ENCODE data around the gene WNT1.

Gene WNT1

DNA sequence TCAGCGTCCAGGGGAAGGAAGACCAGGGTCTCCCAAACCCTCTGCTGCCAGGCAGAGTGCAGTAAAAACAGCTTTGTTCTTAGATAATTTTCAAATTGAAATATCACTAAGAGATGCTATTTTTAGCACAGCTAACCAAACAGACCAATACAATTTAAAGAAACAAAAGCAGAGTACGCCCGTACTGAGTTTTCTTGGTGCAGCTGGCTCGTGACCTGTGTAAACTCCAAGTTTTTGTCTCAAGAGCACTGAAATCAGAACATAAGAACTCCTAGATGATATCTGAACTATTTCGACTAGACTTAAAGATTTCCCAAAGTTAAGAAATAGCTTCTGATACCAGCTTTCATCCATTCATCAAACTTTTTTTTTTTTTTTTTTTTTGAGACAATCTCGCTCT lies 31.2 kb upstream of the WNT1 start:
- Histone ChIP-seq H3F3A (ENCODE audit: low read depth) (no peaks in the 10 kb centered on the region), H3K4me3 (ENCODE audit: low read length, poor library complexity, severe bottlenecking) (no peak overlapping the region), H3K9me3 (ENCODE audit: insufficient read depth, low read depth, low read length) (no peaks in the 10 kb centered on the region), H3K27me3 (ENCODE audit: insufficient read depth, low read length, poor library complexity, severe bottlenecking) (no peaks in the 10 kb centered on the region), H3K79me2 (ENCODE audit: insufficient read depth, low read length) (peaks cover 83% of the 10 kb centered on the region), H4K20me1 (ENCODE audit: insufficient read depth, low read length, poor library complexity, severe bottlenecking) (peaks cover 34% of the 10 kb centered on the region), H3K36me3 (ENCODE audit: insufficient read depth, low read length) (no peaks in the 10 kb centered on the region), H3K4me2 (ENCODE audit: low read depth, low read length, poor library complexity, severe bottlenecking) (no peak overlapping the region), H3K9me2 (replicated peaks; ENCODE audit: low read depth, low read length) (no peaks in the 10 kb centered on the region), H3K4me1 (ENCODE audit: insufficient read depth, low read length, poor library complexity, severe bottlenecking) (no peaks in the 10 kb centered on the region), H2AFZ (ENCODE audit: low read length) (no peak overlapping the region), H3K9ac (ENCODE audit: low read depth, low read length, poor library complexity, severe bottlenecking) (no peak overlapping the region)
- TF ChIP-seq EZH2phosphoT487 (IDR thresholded peaks at IDR 0.05; ENCODE audit: borderline replicate concordance) = no peak
- no peak for TF ChIP-seq CTCF (conservative IDR thresholded peaks at IDR 0.05; ENCODE audit: low read length)

DNA sequence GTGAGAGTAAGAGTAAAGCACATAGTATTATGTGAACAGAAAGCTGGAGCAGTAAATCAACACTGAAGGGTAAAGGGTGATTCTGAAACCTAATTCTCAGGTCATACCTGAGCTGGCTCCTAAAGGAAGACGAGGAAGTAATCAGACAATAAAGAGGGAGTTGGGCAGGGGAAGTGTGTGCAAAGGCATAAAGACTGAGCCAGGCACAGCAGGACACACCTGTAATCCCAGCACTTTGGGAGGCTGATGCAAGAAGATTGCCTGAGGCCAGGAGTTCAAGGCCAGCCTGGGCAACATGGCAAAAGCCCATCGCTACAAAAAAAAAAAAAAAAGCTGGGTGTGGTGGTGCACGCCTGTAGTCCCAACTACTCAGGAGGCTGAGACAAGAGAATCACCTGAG lies 30.4 kb upstream of the WNT1 start:
- Histone ChIP-seq H3K4me2 (ENCODE audit: low read depth, low read length, poor library complexity, severe bottlenecking) (no peak overlapping the region), H2AFZ (ENCODE audit: low read length) (no peak overlapping the region), H3K4me1 (ENCODE audit: insufficient read depth, low read length, poor library complexity, severe bottlenecking) (peaks cover 5% of the 10 kb centered on the region), H3K9ac (ENCODE audit: low read depth, low read length, poor library complexity, severe bottlenecking) (no peak overlapping the region), H4K20me1 (ENCODE audit: insufficient read depth, low read length, poor library complexity, severe bottlenecking) (peaks cover 33% of the 10 kb centered on the region), H3K9me2 (replicated peaks; ENCODE audit: low read depth, low read length) (no peaks in the 10 kb centered on the region), H3K27me3 (ENCODE audit: insufficient read depth, low read length, poor library complexity, severe bottlenecking) (no peaks in the 10 kb centered on the region), H3K36me3 (ENCODE audit: insufficient read depth, low read length) (no peaks in the 10 kb centered on the region), H3F3A (ENCODE audit: low read depth) (no peaks in the 10 kb centered on the region), H3K79me2 (ENCODE audit: insufficient read depth, low read length) (peaks cover 85% of the 10 kb centered on the region), H3K9me3 (ENCODE audit: insufficient read depth, low read depth, low read length) (no peaks in the 10 kb centered on the region), H3K4me3 (ENCODE audit: low read length, poor library complexity, severe bottlenecking) (no peak overlapping the region)
- TF ChIP-seq EZH2phosphoT487 (IDR thresholded peaks at IDR 0.05; ENCODE audit: borderline replicate concordance) = no peak

- Histone ChIP-seq H3K79me2 (ENCODE audit: insufficient read depth, low read length) (peaks cover 88% of the 10 kb centered on the region), H4K20me1 (ENCODE audit: insufficient read depth, low read length, poor library complexity, severe bottlenecking) (peaks cover 48% of the 10 kb centered on the region)
- TF ChIP-seq CTCF (conservative IDR thresholded peaks at IDR 0.05; ENCODE audit: low read length) = no peak
- TF ChIP-seq EZH2phosphoT487 (IDR thresholded peaks at IDR 0.05; ENCODE audit: borderline replicate concordance) = no peak
Observed at GRCh38 chr12:48952691-48953090, 25.4 kb upstream of the WNT1 start.

GRCh38 chr12:48954061-48954460 lies 24.1 kb upstream of the WNT1 start:
- peak overlapping the region; percentile 93 for H3K4me3 ChIP-seq (ENCODE audit: low read length, poor library complexity, severe bottlenecking)
- H3K9me2 ChIP-seq (replicated peaks; ENCODE audit: low read depth, low read length) = no peaks in the 10 kb centered on the region
- peaks cover 48% of the 10 kb centered on the region for H4K20me1 ChIP-seq (ENCODE audit: insufficient read depth, low read length, poor library complexity, severe bottlenecking)
- H3K9me3 ChIP-seq (ENCODE audit: insufficient read depth, low read depth, low read length) = no peaks in the 10 kb centered on the region
- H3K36me3 ChIP-seq (ENCODE audit: insufficient read depth, low read length) = no peaks in the 10 kb centered on the region
- no peak overlapping the region for H2AFZ ChIP-seq (ENCODE audit: low read length)
- peak overlapping the region; percentile 91 for H3K4me2 ChIP-seq (ENCODE audit: low read depth, low read length, poor library complexity, severe bottlenecking)
- H3K4me1 ChIP-seq (ENCODE audit: insufficient read depth, low read length, poor library complexity, severe bottlenecking) = peaks cover 38% of the 10 kb centered on the region
- peak overlapping the region; percentile 93 for H3K9ac ChIP-seq (ENCODE audit: low read depth, low read length, poor library complexity, severe bottlenecking)
- peaks cover 75% of the 10 kb centered on the region for H3K79me2 ChIP-seq (ENCODE audit: insufficient read depth, low read length)
- TF ChIP-seq CTCF (conservative IDR thresholded peaks at IDR 0.05; ENCODE audit: low read length) (no peak), EZH2phosphoT487 (IDR thresholded peaks at IDR 0.05; ENCODE audit: borderline replicate concordance) (no peak)
- H3K27me3 ChIP-seq (ENCODE audit: insufficient read depth, low read length, poor library complexity, severe bottlenecking) = no peaks in the 10 kb centered on the region
- no peaks in the 10 kb centered on the region for H3F3A ChIP-seq (ENCODE audit: low read depth)

More at GRCh38 chr12:48952691-48953090, 25.4 kb upstream of the WNT1 start:
- no peaks in the 10 kb centered on the region for H3K27me3 ChIP-seq (ENCODE audit: insufficient read depth, low read length, poor library complexity, severe bottlenecking)
- H3K4me2 ChIP-seq (ENCODE audit: low read depth, low read length, poor library complexity, severe bottlenecking) = peak overlapping the region; percentile 91
- H3K9me2 ChIP-seq (replicated peaks; ENCODE audit: low read depth, low read length) = no peaks in the 10 kb centered on the region
- no peaks in the 10 kb centered on the region for H3K36me3 ChIP-seq (ENCODE audit: insufficient read depth, low read length)
- no peaks in the 10 kb centered on the region for H3K9me3 ChIP-seq (ENCODE audit: insufficient read depth, low read depth, low read length)
- H3K9ac ChIP-seq (ENCODE audit: low read depth, low read length, poor library complexity, severe bottlenecking) = no peak overlapping the region
- H3K4me3 ChIP-seq (ENCODE audit: low read length, poor library complexity, severe bottlenecking) = no peak overlapping the region
- H3F3A ChIP-seq (ENCODE audit: low read depth) = no peaks in the 10 kb centered on the region
- H2AFZ ChIP-seq (ENCODE audit: low read length) = no peak overlapping the region
- H3K4me1 ChIP-seq (ENCODE audit: insufficient read depth, low read length, poor library complexity, severe bottlenecking) = peaks cover 38% of the 10 kb centered on the region

Data from Loucy (cell line).